Neuronal stem cell (in vitro differentiated cells): Measurements from ENCODE around the gene GBE1.

Experiments
- DNase-seq: peaks from one replicate; pipeline ENCODE4 v3.0.0-alpha.2; 2013; ENCODE audit warnings: low spot score
- H2AFZ ChIP-seq: one replicate; pipeline ENCODE4 v1.6.1; 2013; ENCODE audit warnings: mild to moderate bottlenecking, low read length, inconsistent platforms
- H2AK5ac ChIP-seq: 2 replicates; pipeline ENCODE4 v1.6.1; 2013; ENCODE audit warnings: low read depth, mild to moderate bottlenecking, inconsistent platforms, low read length, moderate library complexity, mixed read lengths
- H2BK120ac ChIP-seq: 2 replicates; pipeline ENCODE4 v1.6.1; 2013; ENCODE audit warnings: low read depth, mild to moderate bottlenecking, inconsistent platforms, low read length, moderate library complexity, mixed read lengths
- H2BK12ac ChIP-seq: one replicate; pipeline ENCODE4 v1.6.1; 2013; ENCODE audit warnings: low read length, inconsistent platforms
- H2BK15ac ChIP-seq: 2 replicates; pipeline ENCODE4 v1.6.1; 2013; ENCODE audit warnings: mild to moderate bottlenecking, low read length, inconsistent platforms, mixed read lengths
- H2BK5ac ChIP-seq: one replicate; pipeline ENCODE4 v1.6.1; 2013; ENCODE audit warnings: inconsistent platforms, mild to moderate bottlenecking, low read length, moderate library complexity
- H3K14ac ChIP-seq: one replicate; pipeline ENCODE4 v1.6.1; 2013; ENCODE audit warnings: low read length, inconsistent platforms
- H3K18ac ChIP-seq: 2 replicates; pipeline ENCODE4 v1.6.1; 2013; ENCODE audit warnings: low read length, inconsistent platforms
- H3K23ac ChIP-seq: 2 replicates; pipeline ENCODE4 v1.6.1; 2013; ENCODE audit warnings: low read depth, mild to moderate bottlenecking, mixed read lengths, low read length, inconsistent platforms; ENCODE audit not compliant: poor library complexity
- H3K27ac ChIP-seq: replicated peaks from 3 replicates; pipeline ENCODE4 v1.5.1; 2013; ENCODE audit warnings: low read length, inconsistent platforms
- H3K27me3 ChIP-seq, 3 experiments: 2 replicates each; pipeline ENCODE4 v1.6.1; 2013; ENCODE audit warnings: low read length in 3 of 3, mild to moderate bottlenecking in 2 of 3, inconsistent platforms in 1 of 3, low read depth in 1 of 3, mixed read lengths in 1 of 3, moderate library complexity in 1 of 3; ENCODE audit not compliant: control insufficient read depth in 3 of 3, insufficient read depth in 3 of 3
- H3K36me3 ChIP-seq, 2 donors: replicated peaks in 1 of 2; 2 replicates each; pipeline ENCODE4 v1.6.1; 2013; ENCODE audit warnings: low read length in 2 of 2; ENCODE audit not compliant: control insufficient read depth in 2 of 2, insufficient read depth in 2 of 2
- H3K4ac ChIP-seq: 2 replicates; pipeline ENCODE4 v1.6.1; 2013; ENCODE audit warnings: inconsistent platforms, mild to moderate bottlenecking, low read length, moderate library complexity
- H3K4me1 ChIP-seq, 2 donors: 1 replicate in 1 of 2; 2 replicates in 1 of 2; pipeline ENCODE4 v1.6.1; 2013; ENCODE audit warnings: low read length in 2 of 2, low read depth in 1 of 2; ENCODE audit not compliant: control insufficient read depth in 2 of 2, insufficient read depth in 1 of 2
- H3K4me2 ChIP-seq: one replicate; pipeline ENCODE4 v1.6.1; 2013; ENCODE audit warnings: mild to moderate bottlenecking, low read length, inconsistent platforms; ENCODE audit not compliant: insufficient read depth, poor library complexity, severe bottlenecking
- H3K4me3 ChIP-seq, 2 donors: 2 replicates each; pipeline ENCODE4 v1.5.1; 2013; ENCODE audit warnings: low read length in 2 of 2, mild to moderate bottlenecking in 2 of 2, inconsistent platforms in 1 of 2, moderate library complexity in 1 of 2
- H3K79me1 ChIP-seq: one replicate; pipeline ENCODE4 v1.6.1; 2013; ENCODE audit warnings: low read depth, mild to moderate bottlenecking, inconsistent platforms, low read length, moderate library complexity
- H3K9ac ChIP-seq: one replicate; pipeline ENCODE4 v1.6.1; 2013; ENCODE audit warnings: mild to moderate bottlenecking, low read depth, low read length, inconsistent platforms; ENCODE audit not compliant: poor library complexity
- H3K9me3 ChIP-seq, 2 donors: replicated peaks in 1 of 2; 2 replicates each; pipeline versions ENCODE3 to v1.6.1; 2013; ENCODE audit warnings: low read length in 2 of 2, mild to moderate bottlenecking in 2 of 2, inconsistent platforms in 1 of 2, low read depth in 1 of 2, mixed read lengths in 1 of 2, moderate library complexity in 1 of 2; ENCODE audit not compliant: control insufficient read depth in 2 of 2, insufficient read depth in 1 of 2
- H4K8ac ChIP-seq: one replicate; pipeline ENCODE4 v1.6.1; 2013; ENCODE audit warnings: low read depth, mild to moderate bottlenecking, inconsistent platforms, low read length, moderate library complexity
- H4K91ac ChIP-seq: one replicate; pipeline ENCODE4 v1.6.1; 2013; ENCODE audit warnings: low read length, low read depth, mild to moderate bottlenecking, inconsistent platforms; ENCODE audit not compliant: poor library complexity
- WGBS, 2 donors: extraction: QIAGEN DNeasy Blood & Tissue Kit; methylation state at CpG; one replicate each; pipeline ENCODE4 v1.1.7; 2013; ENCODE audit warnings: missing lambda C conversion rate in 2 of 2, mixed read lengths in 1 of 2; ENCODE audit not compliant: insufficient read length in 2 of 2, insufficient replicate concordance in 1 of 2; ENCODE audit errors: extremely low coverage in 2 of 2; 5-methylcytosine and 5-hydroxymethylcytosine counted together

GBE1 gene

GRCh38 chr3:81790117-81790516 lies 28.7 kb upstream of the GBE1 start:
- Histone ChIP-seq H3K14ac (no peak overlapping the region), H3K79me1 (no peaks in the 10 kb centered on the region), H3K4me3 (no peak overlapping the region), H2BK5ac (no peak overlapping the region), H3K9ac (no peak overlapping the region), H3K4me1 (no peaks in the 10 kb centered on the region), H3K27me3 (no peaks in the 10 kb centered on the region), H3K23ac (no peak overlapping the region), H3K36me3 (no peaks in the 10 kb centered on the region), H2BK15ac (no peak overlapping the region), H2AK5ac (no peak overlapping the region), H4K91ac (no peak overlapping the region), H3K9me3 (no peaks in the 10 kb centered on the region), H3K4me2 (no peak overlapping the region), H2AFZ (no peak overlapping the region), H4K8ac (no peak overlapping the region), H3K27ac (no peak overlapping the region), H3K18ac (no peak overlapping the region), H2BK12ac (no peak overlapping the region), H2BK120ac (no peak overlapping the region), H3K4ac (no peak overlapping the region)
- no peak for DNase-seq
- no CpG with 5 or more reads among the region's 3 CpGs for WGBS, 2 donors

GRCh38 chr3:81789691-81790090 lies 28.2 kb upstream of the GBE1 start:
- H3K18ac ChIP-seq, result no peak overlapping the region
- H2BK12ac ChIP-seq, result no peak overlapping the region
- H2BK5ac ChIP-seq, result no peak overlapping the region
- no peaks in the 10 kb centered on the region for H3K9me3 ChIP-seq
- no peak overlapping the region for H3K4me2 ChIP-seq
- no peak overlapping the region for H3K27ac ChIP-seq
- H2AFZ ChIP-seq, result no peak overlapping the region
- H4K8ac ChIP-seq, result no peak overlapping the region
- H3K4me3 ChIP-seq, result no peak overlapping the region
- H3K4me1 ChIP-seq, result no peaks in the 10 kb centered on the region
- H3K4ac ChIP-seq, result no peak overlapping the region
- H2AK5ac ChIP-seq, result no peak overlapping the region
- H2BK15ac ChIP-seq, result no peak overlapping the region
- no peak overlapping the region for H3K23ac ChIP-seq
- H2BK120ac ChIP-seq, result no peak overlapping the region
- no peaks in the 10 kb centered on the region for H3K79me1 ChIP-seq
- H3K9ac ChIP-seq, result no peak overlapping the region
- no peaks in the 10 kb centered on the region for H3K27me3 ChIP-seq
- H4K91ac ChIP-seq, result no peak overlapping the region
- no peak for DNase-seq
- H3K14ac ChIP-seq, result no peak overlapping the region
- H3K36me3 ChIP-seq, result no peaks in the 10 kb centered on the region

- no CpG with 5 or more reads among the region's 2 CpGs for WGBS, 2 donors
- H3K9me3 ChIP-seq, result no peaks in the 10 kb centered on the region
- no peak overlapping the region for H3K18ac ChIP-seq
- H3K36me3 ChIP-seq, result no peaks in the 10 kb centered on the region
- H2BK120ac ChIP-seq, result no peak overlapping the region
- no peak overlapping the region for H2BK15ac ChIP-seq
- no peak overlapping the region for H4K91ac ChIP-seq
- H3K4me2 ChIP-seq, result no peak overlapping the region
- no peak overlapping the region for H2BK5ac ChIP-seq
- H3K23ac ChIP-seq, result no peak overlapping the region
- no peak for DNase-seq
- no peak overlapping the region for H4K8ac ChIP-seq
- no peak overlapping the region for H3K4ac ChIP-seq
- H3K4me3 ChIP-seq, result no peak overlapping the region
- no peak overlapping the region for H3K27ac ChIP-seq
- no peaks in the 10 kb centered on the region for H3K79me1 ChIP-seq
- no peak overlapping the region for H3K9ac ChIP-seq
- H2AK5ac ChIP-seq, result no peak overlapping the region
- H3K14ac ChIP-seq, result no peak overlapping the region
- H2AFZ ChIP-seq, result no peak overlapping the region
- no peak overlapping the region for H2BK12ac ChIP-seq
- no peaks in the 10 kb centered on the region for H3K4me1 ChIP-seq
- H3K27me3 ChIP-seq, result no peaks in the 10 kb centered on the region
Observed at GRCh38 chr3:81788610-81789009, 27.2 kb upstream of the GBE1 start.

GRCh38 chr3:81788044-81788443 lies 26.6 kb upstream of the GBE1 start:
- H3K9ac ChIP-seq, result no peak overlapping the region

More at GRCh38 chr3:81788044-81788443, 26.6 kb upstream of the GBE1 start:
- Histone ChIP-seq H3K4ac (no peak overlapping the region), H3K9me3 (no peaks in the 10 kb centered on the region), H3K18ac (no peak overlapping the region), H3K4me3 (no peak overlapping the region), H2BK120ac (no peak overlapping the region), H2BK5ac (no peak overlapping the region), H4K91ac (no peak overlapping the region), H3K79me1 (no peaks in the 10 kb centered on the region), H2BK15ac (no peak overlapping the region), H2AK5ac (no peak overlapping the region), H3K4me1 (no peaks in the 10 kb centered on the region), H3K27ac (no peak overlapping the region), H3K4me2 (no peak overlapping the region), H3K23ac (no peak overlapping the region), H2AFZ (no peak overlapping the region), H4K8ac (no peak overlapping the region), H3K14ac (no peak overlapping the region), H2BK12ac (no peak overlapping the region), H3K36me3 (no peaks in the 10 kb centered on the region), H3K27me3 (no peaks in the 10 kb centered on the region)
- DNase-seq, result no peak
- no CpG with 5 or more reads among the region's 2 CpGs for WGBS, 2 donors
